Measurements from ENCODE around the gene TXLNG. TPM values are rescaled to one million over a fixed set of nuclear protein-coding genes. Genes with fewer than 3 reads are reported as not detected.

The TXLNG gene
- total and polyA plus RNA-seq, 2 donors (not counting 3 experiments of a cell fraction or from before 2014, with no cell fraction given) = 6.8 to 7.6 TPM

DNA sequence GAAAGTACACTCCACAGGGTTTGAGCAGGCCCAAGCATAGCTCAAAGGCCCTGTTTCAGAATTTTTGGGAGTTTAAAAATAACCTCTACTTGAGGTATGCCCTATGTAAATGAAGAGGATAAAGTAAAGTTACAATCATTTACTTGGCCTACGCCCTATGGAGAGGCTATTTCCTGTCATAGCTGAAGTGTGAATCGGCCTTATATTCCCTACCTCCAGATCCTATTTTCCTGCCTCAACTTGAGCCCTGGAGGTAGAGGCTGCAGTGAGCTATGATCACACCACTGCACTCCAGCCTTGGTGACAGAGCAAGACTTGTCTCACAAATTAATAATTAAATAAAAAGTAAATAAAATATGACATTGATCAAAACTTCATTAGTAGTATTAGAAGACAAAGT lies 11.5 kb upstream of the TXLNG start:
- dilution Hi-C loops (cut with MboI; ENCODE audit: extremely low pct_ligation_motif_present, low sequenced_read_pairs) = no loop called here
- FAIRE-seq = no peak
- DNase-seq (ENCODE audit: low read depth, low spot score) = no peak

More for the DNA sequence above, 11.5 kb upstream of the TXLNG start:
- Histone ChIP-seq H3K36me3 (ENCODE audit: control insufficient read depth in 2 of 2, extremely low read depth in 1 of 2, insufficient read depth in 2 of 2, low read length in 2 of 2) (no peaks in the 10 kb centered on the region), H3K27ac (ENCODE audit: insufficient read depth, low read depth, low read length) (no peak overlapping the region), H3K9me3 (replicated peaks; ENCODE audit: control insufficient read depth, insufficient read depth, low read length) (no peaks in the 10 kb centered on the region), H4K20me1 (replicated peaks; ENCODE audit: control insufficient read depth, extremely low read depth, insufficient read depth, low read length) (no peaks in the 10 kb centered on the region), H3K4me3 (replicated peaks in 1 of 3; ENCODE audit: insufficient read depth in 1 of 3, low read depth in 1 of 3, low read length in 3 of 3) (no peak overlapping the region), H2AFZ (ENCODE audit: low read depth, low read length) (no peak overlapping the region), H3K79me2 (ENCODE audit: control insufficient read depth, insufficient read depth, low read length) (no peaks in the 10 kb centered on the region), H3K9ac (replicated peaks; ENCODE audit: extremely low read depth, insufficient read depth, low read length) (no peak overlapping the region), H3K4me2 (ENCODE audit: insufficient read depth, low read length) (no peak overlapping the region), H3K27me3 (ENCODE audit: control insufficient read depth in 2 of 2, insufficient read depth in 2 of 2, low read length in 2 of 2) (no peaks in the 10 kb centered on the region), H3K9me1 (replicated peaks; ENCODE audit: control insufficient read depth, extremely low read depth, insufficient read depth, low read length) (no peaks in the 10 kb centered on the region), H3K4me1 (ENCODE audit: control insufficient read depth, extremely low read depth, insufficient read depth, low read length) (no peaks in the 10 kb centered on the region)
- ChIA-PET POLR2A (no interaction called here), CTCF (no interaction called here)
- intact Hi-C loops (cut with micrococcal nuclease) = no loop called here
- no TSS peak for BruUV-seq (replicated peaks)
- TF ChIP-seq MYC (IDR thresholded peaks at IDR 0.05; ENCODE audit: low read depth, low read length) (no peak), JUN (IDR thresholded peaks at IDR 0.05; ENCODE audit: borderline replicate concordance, insufficient read depth, insufficient read length, low read depth) (no peak), POLR2AphosphoS5 (IDR thresholded peaks at IDR 0.05; ENCODE audit: insufficient read depth, low read depth, low read length) (no peak), POLR2A (IDR thresholded peaks at IDR 0.05; ENCODE audit: low read depth, low read length) (no peak), FOS (IDR thresholded peaks at IDR 0.05; ENCODE audit: borderline replicate concordance, insufficient read depth, low read length) (no peak), EZH2 (IDR thresholded peaks at IDR 0.05; ENCODE audit: borderline replicate concordance, low read depth, low read length, severe bottlenecking) (no peak), CTCF (IDR thresholded peaks at IDR 0.05; ENCODE audit: extremely low read depth in 1 of 2, insufficient read depth in 1 of 2, low read depth in 1 of 2, low read length in 2 of 2) (no peak), GATA2 (IDR thresholded peaks at IDR 0.05; ENCODE audit: insufficient read depth, insufficient read length, low read depth, low read length) (no peak)
- TF ChIP-seq, protein P1, sequence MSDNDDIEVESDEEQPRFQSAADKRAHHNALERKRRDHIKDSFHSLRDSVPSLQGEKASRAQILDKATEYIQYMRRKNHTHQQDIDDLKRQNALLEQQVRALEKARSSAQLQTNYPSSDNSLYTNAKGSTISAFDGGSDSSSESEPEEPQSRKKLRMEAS (IDR thresholded peaks at IDR 0.05; ENCODE audit: insufficient read depth, insufficient read length) = no peak

Data from endothelial cell of umbilical vein (primary cell).